ENCODE data around the gene TLCD1.
"Not testable (repeated sequence)": the region's sequence is repeated elsewhere in the genome, so short reads cannot be mapped to it uniquely, and the experiment has no call there.

Gene TLCD1

DNA sequence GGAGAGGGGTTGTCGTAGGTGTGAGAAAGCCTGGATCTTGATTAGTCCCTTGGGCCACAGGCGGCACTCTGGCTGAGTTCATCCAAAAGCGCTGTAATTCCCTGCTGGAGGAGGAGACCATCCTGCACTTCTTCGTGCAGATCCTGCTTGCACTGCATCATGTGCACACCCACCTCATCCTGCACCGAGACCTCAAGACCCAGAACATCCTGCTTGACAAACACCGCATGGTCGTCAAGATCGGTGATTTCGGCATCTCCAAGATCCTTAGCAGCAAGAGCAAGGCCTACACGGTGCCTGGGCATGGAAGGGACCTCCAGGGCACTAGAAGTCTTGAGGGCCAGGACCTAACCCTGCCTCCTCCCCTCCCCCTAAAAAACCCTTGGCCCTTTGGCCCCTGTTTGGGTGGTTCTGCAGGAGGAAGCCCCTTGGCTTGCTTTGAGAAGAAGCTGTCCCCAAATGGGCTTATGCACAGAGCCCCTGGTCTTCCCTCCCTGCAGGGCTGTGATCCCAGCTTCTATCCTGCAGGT is 8.7 kb upstream of the TLCD1 start:
- in situ Hi-C loops (cut with MboI; ENCODE audit: low sequenced_read_pairs) = loop anchor here (25.0 kb wide), 1 partner anchor 378 kb away; no protein-coding TSS in a partner anchor

GRCh38 chr17:28733346-28733745 is 7.3 kb upstream of the TLCD1 start:
- in situ Hi-C loops (cut with MboI; ENCODE audit: low sequenced_read_pairs) = loop anchor here (25.0 kb wide), 1 partner anchor 379 kb away; no protein-coding TSS in a partner anchor

GRCh38 chr17:28729950-28730330 is 3.9 kb upstream of the TLCD1 start:
- in situ Hi-C loops (cut with MboI; ENCODE audit: low sequenced_read_pairs) = loop anchor here (25.0 kb wide), 1 partner anchor 382 kb away; no protein-coding TSS in a partner anchor

DNA sequence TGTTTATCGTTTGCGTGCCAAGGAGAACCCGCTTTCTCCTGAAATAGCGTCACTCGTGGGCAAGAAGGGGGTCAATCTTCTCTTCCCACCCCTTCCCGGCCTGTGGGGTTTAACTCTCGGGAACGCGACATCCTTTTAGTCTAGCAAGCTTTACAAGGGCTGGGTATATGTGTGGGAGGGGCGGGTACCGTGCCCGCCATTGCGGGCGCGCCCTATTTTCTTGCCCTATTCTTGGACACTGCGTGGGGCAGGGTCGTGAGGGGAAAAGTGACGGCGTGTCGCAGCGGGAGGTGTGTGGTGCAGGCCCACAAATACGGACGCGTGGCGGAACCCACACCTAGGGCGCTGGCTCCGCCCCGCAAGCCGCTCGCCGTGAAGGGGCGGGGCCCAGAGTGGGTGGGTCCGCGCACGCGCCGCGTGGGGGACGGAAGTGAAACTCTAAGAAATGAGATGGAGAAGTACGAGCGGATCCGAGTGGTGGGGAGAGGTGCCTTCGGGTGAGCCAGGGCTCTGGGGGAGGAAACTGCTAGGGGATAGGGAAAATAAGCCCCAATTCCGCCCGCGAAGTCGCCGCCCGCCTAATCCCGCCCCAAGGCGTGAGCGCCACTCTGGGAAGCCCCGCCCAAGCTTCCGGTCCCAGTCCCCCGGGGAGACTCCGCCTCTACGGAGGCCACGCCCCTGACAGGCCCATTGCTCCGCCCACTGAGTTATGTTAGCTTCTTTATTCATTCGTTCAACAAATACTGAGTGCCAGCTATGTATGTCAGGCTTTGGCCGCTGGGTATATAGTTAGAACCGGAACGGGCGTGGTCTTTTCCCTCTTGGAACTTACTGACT is 2.5 kb upstream of the TLCD1 start, which contains the start of gene NEK8:
NEK8 (plus strand) TSS at position 425 of the 837 bp plus-strand sequence; CDS start at position 451, 26 bp downstream.
- in situ Hi-C loops (cut with MboI; ENCODE audit: low sequenced_read_pairs) = loop anchor here (25.0 kb wide), 1 partner anchor 384 kb away; no protein-coding TSS in a partner anchor

DNA sequence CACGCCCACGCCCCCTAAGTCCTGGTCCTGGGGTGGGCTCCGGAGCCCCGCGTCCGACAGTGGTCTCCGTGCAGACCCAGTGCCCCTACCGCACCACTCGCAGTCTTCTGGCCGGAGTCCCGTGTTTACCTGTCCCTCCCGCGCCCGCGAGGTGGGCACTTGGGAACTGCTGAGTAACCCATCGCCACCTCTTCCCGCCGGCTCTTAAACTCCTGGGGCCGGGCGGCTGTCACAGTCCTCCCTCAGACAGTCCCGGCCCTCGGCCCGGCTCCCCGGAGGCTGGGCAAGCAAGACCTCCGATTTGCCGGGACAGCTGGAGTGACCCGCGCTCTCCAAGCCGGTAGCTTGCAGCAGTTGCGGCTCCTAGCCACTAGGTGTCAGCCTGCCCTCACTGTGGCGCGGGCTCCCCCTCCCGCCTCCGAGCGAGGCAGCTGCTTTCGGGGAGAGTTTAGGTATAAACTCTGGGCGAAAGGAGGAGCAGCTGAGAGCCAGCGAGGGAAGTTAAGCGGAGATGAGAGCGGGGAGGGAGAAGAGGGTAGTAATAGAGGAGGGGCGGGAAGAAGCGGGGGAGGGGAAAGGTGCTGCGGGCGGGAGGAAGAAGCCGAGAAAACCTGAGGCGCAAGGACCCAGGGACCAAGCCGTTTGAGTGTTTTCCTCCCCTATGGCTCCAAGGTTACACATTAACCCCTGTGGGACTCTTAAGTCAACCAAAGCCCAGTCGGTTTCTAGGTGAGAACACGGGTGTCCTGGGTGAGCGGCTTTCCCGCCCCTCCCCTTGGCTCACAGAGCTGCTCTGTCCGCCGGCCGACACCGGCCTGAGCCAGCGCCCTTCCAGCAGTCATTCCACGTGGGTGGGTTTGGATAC is 826 bp upstream of the TLCD1 start:
- in situ Hi-C loops (cut with MboI; ENCODE audit: low sequenced_read_pairs) = loop anchor here (25.0 kb wide), 1 partner anchor 385 kb away; no protein-coding TSS in a partner anchor

GRCh38 chr17:28725660-28726225 is 290 bp downstream of the TLCD1 start:
- in situ Hi-C loops (cut with MboI; ENCODE audit: low sequenced_read_pairs) = loop anchor here (25.0 kb wide), 1 partner anchor 387 kb away; no protein-coding TSS in a partner anchor

GRCh38 chr17:28725166-28725659 is 820 bp downstream of the TLCD1 start:
- in situ Hi-C loops (cut with MboI; ENCODE audit: low sequenced_read_pairs) = loop anchor here (25.0 kb wide), 1 partner anchor 387 kb away; no protein-coding TSS in a partner anchor

DNA sequence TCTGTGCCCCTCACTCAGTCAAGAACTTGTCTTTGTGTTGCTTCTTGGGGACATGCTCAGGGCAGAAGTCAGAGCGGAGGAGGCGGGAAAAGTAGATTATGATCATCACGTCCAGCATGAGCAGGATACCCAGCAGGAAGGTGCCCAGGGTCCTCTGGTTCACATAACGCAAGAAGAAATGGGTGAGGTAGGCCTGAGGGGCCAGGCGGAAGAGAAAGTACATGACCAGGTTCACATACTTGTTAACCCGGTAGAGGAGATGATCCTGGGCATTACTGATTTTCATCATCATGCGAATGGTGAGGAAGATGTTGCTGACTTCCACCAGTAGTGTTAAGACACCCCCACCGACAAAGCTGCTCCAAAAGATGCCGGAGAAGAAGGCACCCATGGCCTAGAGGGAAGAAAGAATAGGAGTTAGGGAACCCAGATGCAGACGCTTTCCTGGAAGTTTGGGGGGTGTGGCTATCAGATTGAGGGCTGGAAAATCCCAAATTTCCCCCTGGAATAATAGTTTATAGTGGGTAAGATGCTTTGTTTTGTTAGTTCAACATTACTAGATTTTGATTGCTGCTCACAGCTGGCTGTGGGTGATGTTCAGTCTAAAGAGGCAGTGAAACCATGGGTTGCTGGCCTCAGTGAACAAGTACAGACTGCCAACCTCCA is 1.4 kb downstream of the TLCD1 start:
- in situ Hi-C loops (cut with MboI; ENCODE audit: low sequenced_read_pairs) = loop anchor here (25.0 kb wide), 1 partner anchor 388 kb away; no protein-coding TSS in a partner anchor

DNA sequence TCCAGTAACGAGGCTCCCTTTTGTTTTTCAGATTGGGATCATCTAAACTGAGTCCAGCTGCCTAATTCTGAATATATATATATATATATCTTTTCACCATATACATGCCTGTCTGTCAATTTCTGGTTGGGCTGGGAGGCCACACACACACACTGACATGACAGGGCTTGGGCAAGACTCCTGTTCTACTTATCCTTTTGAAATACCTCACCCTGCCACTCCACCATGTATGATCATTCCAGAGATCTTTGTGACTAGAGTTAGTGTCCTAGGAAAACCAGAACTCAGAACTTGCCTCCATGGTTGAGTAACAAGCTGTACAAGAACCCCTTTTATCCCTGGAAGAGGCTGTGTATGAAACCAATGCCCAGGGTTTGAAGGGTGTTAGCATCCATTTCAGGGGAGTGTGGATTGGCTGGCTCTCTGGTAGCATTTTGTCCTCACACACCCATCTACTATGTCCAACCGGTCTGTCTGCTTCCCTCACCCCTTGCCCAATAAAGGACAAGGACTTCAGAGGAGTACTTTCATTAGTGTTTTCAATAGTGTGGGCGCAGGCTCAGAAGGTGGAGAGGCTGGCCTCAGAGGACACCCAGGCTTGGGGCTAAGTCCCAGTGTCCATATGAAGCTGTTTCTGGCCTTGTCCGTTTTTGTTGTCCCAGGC is 2.1 kb downstream of the TLCD1 start:
- in situ Hi-C loops (cut with MboI; ENCODE audit: low sequenced_read_pairs) = not testable (repeated sequence)

DNA sequence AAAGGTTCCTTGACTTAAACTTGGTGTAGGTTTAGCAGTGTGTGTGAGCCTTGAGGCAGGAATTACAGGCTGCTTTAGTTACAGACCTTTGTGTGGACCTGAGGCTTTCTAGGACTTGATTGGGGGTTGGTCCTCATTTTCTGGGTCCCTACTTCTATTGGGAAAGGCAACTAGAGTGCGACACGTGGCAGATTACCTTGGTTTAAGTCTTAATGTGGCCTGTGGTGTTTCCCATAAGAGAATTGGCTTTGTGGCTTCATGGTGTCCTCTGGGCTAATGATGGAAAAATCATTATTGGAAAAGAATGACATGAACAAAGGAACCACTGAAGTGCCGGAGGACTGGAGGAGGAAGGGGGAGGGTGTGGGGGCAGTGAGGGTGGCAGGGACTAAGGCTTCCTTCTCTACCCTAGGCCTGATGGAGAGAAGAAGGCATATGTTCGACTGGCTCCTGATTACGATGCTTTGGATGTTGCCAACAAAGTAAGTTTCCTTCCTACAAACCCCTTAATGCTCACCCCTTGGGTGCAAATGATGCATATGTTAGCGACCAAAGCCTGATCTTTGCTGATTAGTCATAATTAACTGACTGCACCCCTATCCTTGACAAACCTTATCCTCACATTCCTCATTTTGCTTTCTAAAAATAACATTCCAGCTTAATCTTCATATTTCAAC is 2.7 kb downstream of the TLCD1 start:
- in situ Hi-C loops (cut with MboI; ENCODE audit: low sequenced_read_pairs) = no loop called here

- in situ Hi-C loops (cut with MboI; ENCODE audit: low sequenced_read_pairs) = no loop called here
These were observed 3.4 kb downstream of the TLCD1 start for GRCh38 chr17:28722417-28723158.

DNA sequence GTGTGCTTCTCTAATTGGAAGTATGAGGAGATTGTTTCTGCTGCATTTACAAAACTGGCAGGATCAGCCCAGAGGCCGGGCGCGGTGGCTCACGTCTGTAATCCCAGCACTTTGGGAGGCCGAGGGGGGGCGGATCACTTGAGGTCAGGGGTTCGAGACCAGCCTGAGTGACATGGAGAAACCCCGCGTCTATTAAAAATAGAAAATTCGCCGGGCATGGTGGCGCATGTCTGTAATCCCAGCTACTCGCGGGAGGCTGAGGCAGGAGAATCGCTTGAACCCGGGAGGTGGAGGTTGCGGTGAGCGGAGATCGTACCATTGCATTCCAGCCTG is 5.1 kb downstream of the TLCD1 start:
- in situ Hi-C loops (cut with MboI; ENCODE audit: low sequenced_read_pairs) = not testable (repeated sequence)

DNA sequence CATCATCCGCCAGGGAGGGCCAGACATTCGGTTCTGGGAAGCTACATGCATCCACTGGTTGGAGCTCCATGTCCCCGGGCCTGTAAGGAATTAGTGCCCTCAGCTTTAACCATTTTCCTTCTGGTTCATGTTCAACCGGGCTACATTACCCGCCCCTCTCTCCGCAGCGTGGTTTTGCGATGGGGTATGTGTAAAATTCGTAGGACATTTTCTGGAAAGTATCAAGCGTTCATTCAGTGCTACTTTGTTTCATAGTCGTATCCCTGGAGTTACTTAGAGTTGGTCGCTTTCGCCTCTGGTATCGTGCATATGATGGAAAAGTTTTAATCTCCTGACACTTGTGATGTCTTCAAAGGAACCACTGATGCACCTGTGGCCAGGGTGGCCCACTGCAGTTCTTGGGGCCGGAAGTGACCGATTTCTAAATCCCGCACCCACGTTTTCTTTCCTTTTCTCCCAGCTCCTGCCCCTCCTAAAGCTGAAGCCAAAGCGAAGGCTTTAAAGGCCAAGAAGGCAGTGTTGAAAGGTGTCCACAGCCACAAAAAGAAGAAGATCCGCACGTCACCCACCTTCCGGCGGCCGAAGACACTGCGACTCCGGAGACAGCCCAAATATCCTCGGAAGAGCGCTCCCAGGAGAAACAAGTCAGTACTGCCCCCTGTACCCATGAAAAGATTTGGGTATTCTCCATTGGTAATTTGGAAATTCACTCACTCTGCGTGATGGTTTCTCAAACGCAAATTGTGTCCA is 5.6 kb downstream of the TLCD1 start:
- in situ Hi-C loops (cut with MboI; ENCODE audit: low sequenced_read_pairs) = no loop called here

- in situ Hi-C loops (cut with MboI; ENCODE audit: low sequenced_read_pairs) = no loop called here
These were observed 7.0 kb downstream of the TLCD1 start for GRCh38 chr17:28719021-28719433.

DNA sequence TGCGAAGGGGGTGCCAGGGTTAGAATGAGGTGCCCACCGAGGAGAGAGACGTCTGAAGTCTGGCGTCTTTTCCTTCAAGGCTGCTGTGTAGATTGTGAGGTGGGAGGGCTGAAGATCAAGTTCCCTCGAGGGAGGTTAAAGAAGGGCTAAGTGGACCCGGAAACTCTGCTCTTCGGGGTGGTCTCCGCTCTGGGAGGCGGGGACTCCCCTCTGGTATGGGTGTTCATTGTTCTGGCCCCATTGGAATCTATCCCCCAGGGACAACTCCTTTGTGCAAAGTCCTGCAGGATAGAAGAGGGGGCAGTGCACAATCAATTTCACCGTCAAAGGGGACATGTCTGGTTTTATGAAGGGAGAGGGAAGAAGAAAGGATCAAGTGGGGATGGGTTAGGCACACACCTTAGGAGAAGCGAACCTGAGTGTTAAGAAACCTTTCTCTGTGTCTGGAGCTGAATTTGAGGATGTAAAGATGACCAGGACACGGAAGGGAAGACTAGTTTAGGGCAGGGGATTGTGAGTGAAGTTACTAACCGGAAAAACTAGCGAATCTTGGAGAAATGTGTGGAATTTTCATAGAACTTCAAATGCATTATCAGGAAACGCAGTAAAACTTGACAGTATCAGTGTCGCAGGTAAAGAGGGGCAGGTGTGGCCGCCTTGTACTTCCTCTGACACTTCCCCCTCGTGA is 7.6 kb downstream of the TLCD1 start:
- in situ Hi-C loops (cut with MboI; ENCODE audit: low sequenced_read_pairs) = no loop called here

GRCh38 chr17:28717578-28718332 is 8.3 kb downstream of the TLCD1 start, which contains the start of gene RAB34:
RAB34 (minus strand) TSS chr17:28717868; CDS start chr17:28717266, 602 bp downstream.
- in situ Hi-C loops (cut with MboI; ENCODE audit: low sequenced_read_pairs) = no loop called here

Data from HL-60/S4 (cell line).